GM18873 (cell line): ENCODE data around the gene HAP1.

Experiments
- ATAC-seq: cut with Tn5 transposase; IDR thresholded peaks from one replicate; pipeline ENCODE4 v1.9.1; 2021; ENCODE audit warnings: mild to moderate bottlenecking, moderate library complexity, moderate number of reproducible peaks; ENCODE audit not compliant: unreplicated experiment, low FRiP score

HAP1 gene

GRCh38 chr17:41767324-41768042 lies 33.0 kb upstream of the HAP1 start:
- ATAC-seq: no peak

DNA sequence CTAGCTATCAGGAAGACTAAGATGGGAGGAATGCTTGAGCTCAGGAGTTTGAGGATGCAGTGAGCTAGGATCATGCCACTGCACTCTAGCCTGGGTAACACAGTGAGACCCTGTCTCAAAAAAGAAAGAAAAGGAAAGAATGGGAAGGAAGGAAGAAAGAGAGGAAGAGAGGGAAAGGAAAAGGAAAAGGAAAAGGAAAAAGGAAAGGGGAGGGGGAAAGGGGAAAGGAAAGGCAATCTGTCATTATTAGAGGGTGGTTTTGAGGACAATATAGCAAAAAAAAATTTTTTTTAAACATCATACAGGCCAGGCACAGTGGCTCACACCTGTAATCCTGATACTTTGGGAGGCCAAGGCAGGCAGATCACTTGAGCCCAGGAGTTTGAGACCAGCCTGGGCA lies 31.7 kb upstream of the HAP1 start:
- ATAC-seq: no peak

GRCh38 chr17:41763327-41763726 lies 28.9 kb upstream of the HAP1 start:
- ATAC-seq: no peak

- ATAC-seq: no peak
Observed at GRCh38 chr17:41762841-41763240, 28.4 kb upstream of the HAP1 start.

- no peak for ATAC-seq
Observed at GRCh38 chr17:41762391-41762790, 27.9 kb upstream of the HAP1 start.

DNA sequence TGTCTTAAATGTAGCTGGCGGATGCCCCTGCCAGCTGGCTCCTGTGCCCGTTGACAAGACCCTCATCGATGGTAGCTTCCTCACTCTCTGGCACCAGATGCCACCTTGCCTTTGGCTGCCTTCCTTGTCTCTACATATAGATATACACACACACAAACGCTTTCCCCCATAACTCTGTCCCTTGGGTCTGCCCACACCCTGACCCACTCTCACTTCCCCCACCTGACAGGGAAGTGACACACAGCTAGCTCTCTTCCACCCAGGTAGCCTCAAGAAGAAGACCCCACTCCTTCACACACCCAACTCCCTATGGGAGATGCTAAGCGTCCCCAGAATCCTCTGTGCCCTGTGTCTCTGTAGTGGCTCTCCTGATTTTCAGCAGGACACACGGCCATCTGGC lies 26.4 kb upstream of the HAP1 start:
- ATAC-seq: no peak

DNA sequence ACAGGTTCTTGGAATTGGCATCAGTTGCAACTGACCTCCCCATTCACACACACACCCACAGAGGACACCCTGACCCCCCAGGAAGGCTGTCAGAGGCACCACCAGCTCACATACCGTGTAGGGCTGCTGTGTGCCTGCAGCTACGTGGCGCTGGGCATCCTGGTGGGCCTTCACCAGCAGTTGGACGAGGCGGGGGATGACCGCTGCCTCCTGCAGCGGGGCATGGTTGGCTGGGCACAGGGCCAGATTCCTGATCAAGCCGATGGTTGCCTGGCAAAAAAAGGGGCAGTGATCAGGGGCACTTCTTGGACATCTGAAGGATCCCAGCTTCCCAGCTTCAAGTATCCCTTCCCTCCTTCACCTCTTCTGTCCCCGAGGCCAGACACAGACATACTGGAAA lies 24.2 kb upstream of the HAP1 start:
- ATAC-seq: no peak

DNA sequence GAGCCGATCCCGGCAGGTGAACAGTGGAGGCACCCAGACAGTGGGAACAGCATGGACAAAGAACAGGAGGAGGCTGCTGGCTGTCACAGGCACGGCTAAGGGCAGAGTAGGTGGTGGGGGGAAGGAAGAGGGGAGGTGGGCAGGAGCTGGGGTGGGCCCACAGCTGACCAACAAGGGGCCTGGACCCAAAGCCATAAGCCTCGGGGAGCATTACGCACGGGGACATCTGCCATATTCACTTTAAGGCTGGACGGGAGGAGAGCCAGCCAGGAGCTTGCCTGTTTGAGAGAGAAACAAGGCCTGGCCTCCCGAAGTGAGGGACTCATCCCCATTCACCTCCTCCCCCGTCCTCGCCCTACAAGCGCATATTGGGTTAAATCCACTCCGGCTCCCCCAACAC lies 19.6 kb upstream of the HAP1 start:
- ATAC-seq: no peak

DNA sequence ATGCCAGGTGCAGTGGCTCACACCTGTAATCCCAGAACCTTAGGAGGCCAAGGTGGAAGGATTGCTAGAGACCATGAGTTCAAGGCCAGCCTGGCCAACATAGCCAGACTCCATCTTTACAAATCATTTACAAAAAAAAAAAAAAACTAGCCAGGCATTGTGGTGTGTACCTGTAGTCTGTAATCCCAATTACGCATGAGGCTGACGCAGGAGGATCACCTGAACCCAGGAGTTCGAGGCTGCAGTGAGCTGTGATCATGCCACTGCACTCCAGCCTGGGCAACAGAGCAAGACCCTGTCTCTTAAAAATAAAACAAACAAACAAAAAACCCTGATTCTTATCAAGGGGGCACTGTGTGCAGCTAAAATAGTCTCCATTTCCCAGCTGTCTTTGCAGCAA lies 16.8 kb upstream of the HAP1 start:
- no peak for ATAC-seq

DNA sequence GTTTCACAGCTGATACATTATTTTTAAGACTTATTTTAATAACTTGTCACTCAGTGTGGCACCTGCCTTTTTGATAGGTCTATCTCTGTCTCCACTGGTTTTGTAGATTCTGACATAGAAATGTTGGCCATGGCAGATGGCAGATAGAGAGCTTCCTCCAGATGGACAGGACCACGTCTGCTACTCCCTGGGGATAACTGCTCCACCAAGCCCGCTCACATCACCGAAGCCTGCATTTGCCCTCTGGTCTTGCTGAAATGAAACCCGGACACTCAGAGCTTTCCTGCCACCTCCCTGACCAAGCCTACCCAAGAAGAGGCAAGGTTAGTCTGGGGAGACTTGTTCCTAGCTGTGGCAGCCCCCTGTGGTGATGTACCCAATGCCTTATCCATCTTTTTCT lies 16.4 kb upstream of the HAP1 start:
- ATAC-seq: no peak

GRCh38 chr17:41748275-41748674 lies 13.8 kb upstream of the HAP1 start:
- ATAC-seq: no peak

DNA sequence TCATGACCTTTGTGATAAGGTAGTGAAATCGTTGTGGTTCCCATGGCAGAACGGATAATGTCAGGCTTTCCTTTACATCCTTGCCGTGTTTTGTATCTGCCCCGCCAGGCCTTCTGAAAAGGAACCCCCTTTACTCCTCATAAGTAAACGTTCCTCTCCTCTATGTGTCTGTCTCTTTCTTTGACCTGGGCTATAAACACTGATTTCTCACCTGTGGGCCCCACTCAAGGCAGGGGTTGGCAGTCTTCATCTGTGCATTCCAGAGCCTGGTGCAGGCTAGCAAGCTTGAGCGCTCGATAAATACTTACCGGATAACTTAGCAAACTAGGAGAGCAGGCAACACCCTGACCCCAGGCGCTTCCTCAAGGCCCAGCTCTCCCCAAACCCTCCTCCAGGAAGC lies 7.3 kb upstream of the HAP1 start:
- no peak for ATAC-seq

DNA sequence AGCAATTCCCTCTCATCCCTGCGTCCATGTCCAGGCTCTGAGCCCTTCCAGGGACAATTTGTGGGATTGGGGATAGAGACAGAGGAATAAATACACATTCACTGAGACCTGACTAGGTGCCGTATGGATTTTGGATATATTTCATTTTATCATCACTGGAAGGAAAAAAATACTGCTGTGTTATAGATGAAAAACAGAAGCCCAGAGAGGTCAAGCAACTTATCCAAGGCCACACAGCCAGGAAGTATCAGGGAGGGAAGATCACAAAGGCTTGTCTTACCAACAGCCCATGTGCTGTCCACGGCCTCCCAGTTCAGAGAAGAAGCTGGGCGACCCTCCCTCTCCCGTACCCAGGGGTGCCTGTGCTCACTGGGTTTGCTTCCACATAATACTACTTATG lies 6.1 kb upstream of the HAP1 start:
- no peak for ATAC-seq

DNA sequence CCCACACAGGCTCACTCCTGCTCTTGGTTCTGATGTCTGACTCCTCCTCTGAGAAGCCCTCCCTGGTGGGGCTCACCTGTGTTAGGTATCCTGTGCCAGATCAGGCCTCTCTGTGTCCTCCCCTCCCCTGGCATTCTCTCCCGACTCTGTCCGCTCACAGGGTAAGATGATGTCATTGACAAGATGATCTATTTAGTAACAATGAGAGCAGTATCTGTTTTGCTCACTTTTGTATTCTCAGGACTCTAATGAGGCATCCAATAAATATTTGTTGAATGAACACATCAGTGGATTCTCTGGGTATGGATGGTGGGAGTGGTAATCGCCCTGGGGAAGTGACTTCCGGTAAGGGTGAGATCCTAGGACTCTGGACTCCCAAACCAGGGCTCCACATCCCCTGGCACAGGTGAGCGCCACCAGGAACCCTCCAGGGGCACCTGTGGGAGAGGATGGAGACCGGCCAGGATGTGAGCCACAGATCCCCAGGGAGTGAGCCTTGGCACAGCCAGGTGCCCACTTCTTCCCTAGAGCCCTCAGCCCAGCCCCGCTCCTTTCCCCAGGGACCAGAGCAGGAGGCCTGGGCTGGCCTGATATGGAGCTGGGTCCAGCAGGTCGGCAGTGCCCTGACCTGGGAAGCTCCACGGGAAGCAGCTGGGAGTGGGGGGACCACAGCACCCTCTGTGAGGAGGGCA lies 5.4 kb upstream of the HAP1 start:
- no peak for ATAC-seq

DNA sequence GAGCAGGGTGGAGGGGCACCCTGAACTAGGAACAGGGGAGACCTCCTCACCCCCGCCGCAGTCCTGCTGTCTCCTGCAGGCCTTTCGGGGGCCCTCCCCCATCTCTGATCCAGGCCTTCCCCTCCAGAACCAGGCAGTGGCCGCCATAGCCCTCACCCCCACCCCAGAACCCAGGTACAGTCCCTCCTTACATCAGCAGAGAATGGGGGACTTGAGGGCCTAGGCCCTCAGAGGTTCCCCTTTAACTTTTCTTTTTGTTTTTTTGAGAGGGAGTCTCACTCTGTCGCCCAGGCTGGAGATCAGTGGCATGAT lies 4.3 kb upstream of the HAP1 start:
- ATAC-seq: no peak

GRCh38 chr17:41738077-41738800 lies 3.8 kb upstream of the HAP1 start:
- ATAC-seq: no peak

DNA sequence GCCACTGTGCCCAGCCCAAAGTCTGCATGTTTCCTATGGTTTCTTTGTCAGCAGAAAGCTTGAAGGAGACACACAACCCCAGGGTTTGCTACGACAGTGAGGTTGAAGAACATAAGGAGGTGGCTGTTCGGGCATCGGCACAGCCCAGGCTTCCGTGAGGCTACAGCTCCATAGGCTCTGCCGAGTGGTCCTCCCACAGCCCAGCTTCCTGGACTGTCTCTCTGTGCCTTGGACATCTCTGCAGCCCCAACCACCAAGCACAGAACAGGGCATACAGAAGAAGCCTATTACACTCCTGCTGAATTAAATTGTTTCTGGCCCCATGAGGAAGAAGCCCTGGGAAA lies 3.2 kb upstream of the HAP1 start:
- ATAC-seq: no peak

- no peak for ATAC-seq
Observed at GRCh38 chr17:41736983-41737679, 2.7 kb upstream of the HAP1 start.

- ATAC-seq: no peak
Observed at GRCh38 chr17:41735744-41736143, 1.3 kb upstream of the HAP1 start.

GRCh38 chr17:41734949-41735313 lies 488 bp upstream of the HAP1 start:
- no peak for ATAC-seq

GRCh38 chr17:41733348-41734138 lies 900 bp downstream of the HAP1 start:
- ATAC-seq: no peak
